Heart left ventricle (tissue), 13 donors: ENCODE measurements around the gene SORCS2.

Experiments
- POLR2A ChIP-seq, 2 donors: fragments of 450-650 bp; IDR thresholded peaks; one replicate each; pipeline ENCODE4 v1.6.1; 2017; ENCODE audit warnings: antibody characterized with exemption in 2 of 2, mild to moderate bottlenecking in 2 of 2, moderate library complexity in 2 of 2
- TF ChIP-seq, protein P1 (sequence below), 12 donors: fragments of 200-600 bp; sonication (generic) in 4 of 12; IDR thresholded peaks; one replicate each; pipeline versions ENCODE4 v1.5.0 to v1.8.0; 2018 to 2022; ENCODE audit warnings: antibody characterized with exemption in 12 of 12, mild to moderate bottlenecking in 5 of 12
- donor health status: ischemic (EF 13 %, LVEDD 7.1; RV severe dilation, severe dysfunction).
- donor health status: DM: no; HTN: yes; CAD: no.
- donor health status: DM: no; HTN: no; CAD: no.
- donor health status: ischemic (EF 25% LVEDD 6.9; RV normal size, moderate dysfunction).
- donor health status: ischemic (EF 25% LVEDD 5.7; RV mildly dilated, moderate dysfunction).
- donor health status: ischemic (EF 35%, LVEDD 5.7; RV mildly dilated, moderate dysfunction).
- donor health status: nonischemic (EF 11% LVEDD 7.7; RV severe dilation, severe dysfunction).
- donor health status: DM: yes; HTN: yes; CAD: no.
- donor health status: PGD.
- donor health status: ischemic (EF 29% LVEDD 5.4; RV normal size, mild dysfunction).
- donor health status: nonischemic (EF 23%, LVEDD 6.1; RV moderate dilation, normal function).

GRCh38 chr4:7418131-7418943 is 226.0 kb downstream of the SORCS2 start:
- TF ChIP-seq, protein P1, sequence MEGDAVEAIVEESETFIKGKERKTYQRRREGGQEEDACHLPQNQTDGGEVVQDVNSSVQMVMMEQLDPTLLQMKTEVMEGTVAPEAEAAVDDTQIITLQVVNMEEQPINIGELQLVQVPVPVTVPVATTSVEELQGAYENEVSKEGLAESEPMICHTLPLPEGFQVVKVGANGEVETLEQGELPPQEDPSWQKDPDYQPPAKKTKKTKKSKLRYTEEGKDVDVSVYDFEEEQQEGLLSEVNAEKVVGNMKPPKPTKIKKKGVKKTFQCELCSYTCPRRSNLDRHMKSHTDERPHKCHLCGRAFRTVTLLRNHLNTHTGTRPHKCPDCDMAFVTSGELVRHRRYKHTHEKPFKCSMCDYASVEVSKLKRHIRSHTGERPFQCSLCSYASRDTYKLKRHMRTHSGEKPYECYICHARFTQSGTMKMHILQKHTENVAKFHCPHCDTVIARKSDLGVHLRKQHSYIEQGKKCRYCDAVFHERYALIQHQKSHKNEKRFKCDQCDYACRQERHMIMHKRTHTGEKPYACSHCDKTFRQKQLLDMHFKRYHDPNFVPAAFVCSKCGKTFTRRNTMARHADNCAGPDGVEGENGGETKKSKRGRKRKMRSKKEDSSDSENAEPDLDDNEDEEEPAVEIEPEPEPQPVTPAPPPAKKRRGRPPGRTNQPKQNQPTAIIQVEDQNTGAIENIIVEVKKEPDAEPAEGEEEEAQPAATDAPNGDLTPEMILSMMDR (IDR thresholded peaks at IDR 0.05) = no peak
- TF ChIP-seq POLR2A (IDR thresholded peaks at IDR 0.05) = no peak
